Lung (tissue), 12 donors: Measurements from ENCODE around the gene LDHA. TPM values are rescaled to one million over a fixed set of nuclear protein-coding genes. Genes with fewer than 3 reads are reported as not detected.
A peak's percentile ranks its signal among the peaks of the same experiment; 100 is the strongest.

Experiments used
- ATAC-seq: fragments of 200-7000 bp; cut with Tn5 transposase; one replicate; pipeline ENCODE4 v1.9.1; 2020; ENCODE audit warnings: moderate number of reproducible peaks; ENCODE audit not compliant: insufficient read depth, low FRiP score
- DNase-seq, 3 donors: peaks; one replicate each; pipeline ENCODE4 v3.0.0-alpha.2; 2013 to 2017
- H3K27ac ChIP-seq, 2 donors: one replicate each; pipeline ENCODE4 v1.5.1; 2013; ENCODE audit warnings: mild to moderate bottlenecking in 2 of 2, moderate library complexity in 2 of 2, control low read depth in 1 of 2, inconsistent platforms in 1 of 2, low read depth in 1 of 2, low read length in 1 of 2
- H3K27me3 ChIP-seq, 3 donors: one replicate each; pipeline ENCODE4 v1.5.1; 2013; ENCODE audit warnings: low read length in 2 of 3; ENCODE audit not compliant: control insufficient read depth in 3 of 3, insufficient read depth in 3 of 3
- H3K36me3 ChIP-seq, 4 donors: one replicate each; pipeline ENCODE4 v1.5.1; 2013; ENCODE audit warnings: low read length in 4 of 4, mild to moderate bottlenecking in 1 of 4, moderate library complexity in 1 of 4; ENCODE audit not compliant: control insufficient read depth in 4 of 4, insufficient read depth in 4 of 4
- H3K4me1 ChIP-seq, 5 donors: one replicate each; pipeline ENCODE4 v1.5.1; 2013; ENCODE audit warnings: low read length in 5 of 5, mild to moderate bottlenecking in 2 of 5, moderate library complexity in 1 of 5; ENCODE audit not compliant: control insufficient read depth in 5 of 5, insufficient read depth in 5 of 5
- H3K4me3 ChIP-seq: one replicate; pipeline ENCODE4 v1.5.1; 2013; ENCODE audit warnings: mild to moderate bottlenecking, control low read depth, moderate library complexity
- H3K9ac ChIP-seq, 2 donors: one replicate each; pipeline ENCODE4 v1.5.1; 2013; ENCODE audit warnings: low read length in 2 of 2, control low read depth in 1 of 2; ENCODE audit not compliant: insufficient read depth in 1 of 2
- H3K9me3 ChIP-seq, 4 donors: one replicate each; pipeline ENCODE4 v1.5.1; 2013; ENCODE audit warnings: low read length in 3 of 4, mild to moderate bottlenecking in 1 of 4, moderate library complexity in 1 of 4; ENCODE audit not compliant: control insufficient read depth in 4 of 4, insufficient read depth in 3 of 4
- WGBS, 2 donors: extraction: QIAGEN DNeasy Blood & Tissue Kit; methylation state at CpG; one replicate each; pipeline ENCODE4 v1.1.7; 2013; 5-methylcytosine and 5-hydroxymethylcytosine counted together
- polyA plus RNA-seq, 2 donors: library from polyadenylated mRNA; stranded (reverse); fragments of 200-250 nt; gene quantifications; one replicate each; pipeline ENCODE4 v1.2.1, GENCODE V29; 2013
- total RNA-seq, 2 donors: library from RNA; depleted of rRNA in 1 of 2; stranded (reverse); fragments of >200 nt in 1 of 2; gene quantifications; one replicate each; pipeline ENCODE4 v1.2.1, GENCODE V29; 2014 to 2021
- TF ChIP-seq, protein P1 (sequence below): IDR thresholded peaks from 2 replicates; pipeline ENCODE4 v1.5.1; 2012; ENCODE audit warnings: mild to moderate bottlenecking; ENCODE audit errors: control extremely low read depth, extremely low read depth
- donor health status: control.
- donor health status: control.
- donor health status: Bipolar disorder and iron deficiency.
- donor health status: healthy.
- donor health status: DM: yes; HTN: yes; CAD: no.

Gene LDHA
- total and polyA plus RNA-seq, 4 donors = 238 to 596 (median 330) TPM

DNA sequence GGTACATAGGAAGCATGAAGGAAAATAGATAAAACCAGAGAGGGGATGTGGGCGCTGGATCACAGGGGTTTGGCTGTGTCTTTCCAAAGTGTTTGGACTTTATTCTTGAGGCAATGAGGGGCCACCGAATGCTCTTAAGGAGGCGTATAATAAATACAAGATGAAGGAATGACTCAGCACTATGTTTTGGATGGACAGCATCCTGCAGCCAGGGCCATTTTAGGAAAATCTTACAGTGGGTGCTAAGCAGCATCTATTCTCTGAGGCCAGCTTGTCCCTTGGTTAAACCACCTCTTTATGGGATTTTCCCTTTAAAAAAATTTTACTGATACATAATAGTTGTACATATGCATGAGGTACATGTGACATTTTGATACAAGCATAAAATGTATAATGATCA, 4.3 kb upstream of the LDHA start:
- no peaks in the 10 kb centered on the region for H3K27me3 ChIP-seq
- H3K4me3 ChIP-seq = no peak overlapping the region
- H3K36me3 ChIP-seq = no peaks in the 10 kb centered on the region
- TF ChIP-seq, protein P1, sequence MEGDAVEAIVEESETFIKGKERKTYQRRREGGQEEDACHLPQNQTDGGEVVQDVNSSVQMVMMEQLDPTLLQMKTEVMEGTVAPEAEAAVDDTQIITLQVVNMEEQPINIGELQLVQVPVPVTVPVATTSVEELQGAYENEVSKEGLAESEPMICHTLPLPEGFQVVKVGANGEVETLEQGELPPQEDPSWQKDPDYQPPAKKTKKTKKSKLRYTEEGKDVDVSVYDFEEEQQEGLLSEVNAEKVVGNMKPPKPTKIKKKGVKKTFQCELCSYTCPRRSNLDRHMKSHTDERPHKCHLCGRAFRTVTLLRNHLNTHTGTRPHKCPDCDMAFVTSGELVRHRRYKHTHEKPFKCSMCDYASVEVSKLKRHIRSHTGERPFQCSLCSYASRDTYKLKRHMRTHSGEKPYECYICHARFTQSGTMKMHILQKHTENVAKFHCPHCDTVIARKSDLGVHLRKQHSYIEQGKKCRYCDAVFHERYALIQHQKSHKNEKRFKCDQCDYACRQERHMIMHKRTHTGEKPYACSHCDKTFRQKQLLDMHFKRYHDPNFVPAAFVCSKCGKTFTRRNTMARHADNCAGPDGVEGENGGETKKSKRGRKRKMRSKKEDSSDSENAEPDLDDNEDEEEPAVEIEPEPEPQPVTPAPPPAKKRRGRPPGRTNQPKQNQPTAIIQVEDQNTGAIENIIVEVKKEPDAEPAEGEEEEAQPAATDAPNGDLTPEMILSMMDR = no peak
- no peaks in the 10 kb centered on the region for H3K9me3 ChIP-seq
- DNase-seq (no peak), ATAC-seq (no peak)
- no peak overlapping the region for H3K27ac ChIP-seq
- H3K4me1 ChIP-seq = peaks cover 0 to 7% (median 4%) of the 10 kb centered on the region in 5 donors
- 82 to 93% methylated on average over 3 of the region's 3 CpGs for WGBS, 2 donors
- no peak overlapping the region for H3K9ac ChIP-seq

DNA sequence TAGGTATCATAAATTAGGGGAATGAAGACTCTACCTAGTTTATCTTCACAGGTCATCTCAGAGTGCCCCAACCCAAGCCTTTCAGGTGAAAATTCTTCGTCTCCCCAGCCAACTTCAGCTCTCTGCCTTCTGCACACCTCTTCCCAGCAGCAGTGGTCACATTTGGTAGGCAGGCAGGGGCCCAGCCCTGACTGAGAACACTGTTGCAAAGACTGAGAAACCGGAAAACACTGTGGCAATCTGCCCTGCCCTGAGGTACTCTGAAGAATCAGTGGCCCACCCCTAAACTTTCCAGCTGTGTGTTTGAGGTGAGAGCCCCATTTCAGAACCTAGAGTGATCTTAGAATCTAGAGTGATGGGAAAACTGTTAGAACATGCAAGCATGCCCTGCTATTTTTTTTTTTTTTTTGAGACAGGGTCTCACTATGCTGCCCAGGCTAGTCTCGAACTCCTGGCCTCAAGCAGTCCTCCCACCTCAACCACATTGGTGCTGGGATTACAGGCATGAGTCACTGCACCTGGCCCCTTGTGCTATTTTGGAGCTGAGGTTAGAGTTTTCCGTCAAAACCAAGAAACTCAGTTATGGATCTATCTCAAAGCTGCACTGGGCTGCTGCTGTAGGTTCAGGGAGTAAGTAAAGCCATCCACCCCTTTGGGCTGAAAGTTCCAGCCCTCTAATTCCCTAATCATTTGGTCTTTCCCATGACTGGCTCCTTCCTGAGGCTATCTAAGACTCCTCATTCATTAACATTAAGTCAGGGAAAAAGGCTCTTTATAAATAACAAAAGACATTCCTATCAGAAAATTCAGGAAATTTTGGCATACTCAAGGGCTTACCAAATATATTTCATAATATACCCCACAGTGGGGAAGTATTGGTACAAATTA, 1.7 kb upstream of the LDHA start:
- no peak overlapping the region for H3K9ac ChIP-seq
- peaks cover 2 to 4% (median 3%) of the 10 kb centered on the region in 4 donors for H3K36me3 ChIP-seq
- DNase-seq (no peak), ATAC-seq (no peak)
- 49 to 76% methylated on average over 4 of the region's 4 CpGs for WGBS, 2 donors
- peaks cover 0 to 18% (median 4%) of the 10 kb centered on the region in 5 donors for H3K4me1 ChIP-seq
- no peaks in the 10 kb centered on the region for H3K9me3 ChIP-seq
- TF ChIP-seq, protein P1 = no peak
- H3K27me3 ChIP-seq = no peaks in the 10 kb centered on the region
- no peak overlapping the region for H3K27ac ChIP-seq
- H3K4me3 ChIP-seq = no peak overlapping the region

DNA sequence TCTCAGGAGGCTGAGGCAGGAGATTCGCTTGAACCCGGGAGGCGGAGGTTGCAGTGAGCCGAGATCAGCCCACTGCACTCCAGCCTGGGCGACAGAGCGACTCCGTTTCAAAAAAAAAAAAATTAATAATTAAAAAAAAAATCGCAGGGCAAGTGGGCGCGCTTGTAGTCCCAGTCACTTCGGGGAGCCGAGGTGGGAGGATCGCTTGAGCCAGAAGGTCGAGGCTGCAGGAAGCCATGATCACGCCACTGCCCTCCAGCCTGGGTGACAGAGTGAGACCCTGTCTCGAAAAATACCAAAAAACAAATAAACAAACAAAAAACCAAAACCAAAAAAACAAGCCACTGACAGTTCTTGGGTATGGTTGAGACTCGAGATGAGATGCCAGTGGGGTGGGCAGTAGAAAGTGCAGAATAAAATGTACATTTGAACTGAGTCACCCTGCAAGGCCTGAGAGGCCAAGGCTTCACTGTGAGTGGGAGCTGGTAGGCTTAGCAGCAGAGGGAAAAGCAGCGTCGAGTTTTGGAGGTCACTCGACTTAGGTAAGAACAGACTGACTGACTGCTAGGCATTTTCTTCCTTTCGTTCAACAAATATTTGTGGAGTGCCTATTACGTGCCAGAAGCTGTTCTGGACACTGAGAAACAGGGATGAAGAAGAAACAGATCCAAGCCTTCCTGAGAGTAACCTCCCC, 635 bp upstream of the LDHA start:
- Histone ChIP-seq H3K4me1 (peaks cover 0 to 18% (median 4%) of the 10 kb centered on the region in 5 donors), H3K4me3 (no peak overlapping the region), H3K27me3 (no peaks in the 10 kb centered on the region), H3K9me3 (no peaks in the 10 kb centered on the region), H3K27ac (peak overlapping the region; percentile 87 to 98), H3K36me3 (peaks cover 4 to 11% (median 9%) of the 10 kb centered on the region in 4 donors), H3K9ac (peak overlapping the region in 1 of 2 donors; percentile 71)
- 73 to 74% methylated on average over 22 of the region's 22 CpGs for WGBS, 2 donors
- DNase-seq (no peak), ATAC-seq (peak; percentile 0)
- TF ChIP-seq, protein P1 = no peak
